Effector memory CD4-positive, alpha-beta T cell (primary cell): ENCODE results near the gene GH1.
"Not testable (repeated sequence)": the region's sequence is repeated elsewhere in the genome, so short reads cannot be mapped to it uniquely, and the experiment has no call there.

Source experiments
- DNase-seq, 3 donors: peaks; one replicate each; pipeline ENCODE4 v3.0.0-alpha.2; 2020
- H3K27ac ChIP-seq: 2 replicates; pipeline ENCODE4 v1.7.0; 2013; ENCODE audit warnings: mild to moderate bottlenecking, low read length, moderate library complexity; ENCODE audit not compliant: insufficient read depth, poor library complexity, severe bottlenecking
- H3K27me3 ChIP-seq: replicated peaks from 2 replicates; pipeline ENCODE4 v1.7.0; 2013; ENCODE audit warnings: mild to moderate bottlenecking, low read length; ENCODE audit not compliant: insufficient read depth, control insufficient read depth, poor library complexity, severe bottlenecking
- H3K36me3 ChIP-seq: 2 replicates; pipeline ENCODE4 v1.7.0; 2013; ENCODE audit warnings: mild to moderate bottlenecking, low read length, moderate library complexity; ENCODE audit not compliant: control insufficient read depth, insufficient read depth
- H3K4me1 ChIP-seq: 2 replicates; pipeline ENCODE4 v1.7.0; 2013; ENCODE audit warnings: low read length, mild to moderate bottlenecking; ENCODE audit not compliant: control insufficient read depth, insufficient read depth, poor library complexity, severe bottlenecking
- H3K4me3 ChIP-seq: 2 replicates; pipeline ENCODE4 v1.7.0; 2013; ENCODE audit warnings: low read length, low read depth, mild to moderate bottlenecking; ENCODE audit not compliant: insufficient read depth, poor library complexity, severe bottlenecking
- H3K9me3 ChIP-seq: 2 replicates; pipeline ENCODE4 v1.7.0; 2013; ENCODE audit warnings: mild to moderate bottlenecking, low read length, moderate library complexity; ENCODE audit not compliant: control insufficient read depth

The GH1 gene

DNA sequence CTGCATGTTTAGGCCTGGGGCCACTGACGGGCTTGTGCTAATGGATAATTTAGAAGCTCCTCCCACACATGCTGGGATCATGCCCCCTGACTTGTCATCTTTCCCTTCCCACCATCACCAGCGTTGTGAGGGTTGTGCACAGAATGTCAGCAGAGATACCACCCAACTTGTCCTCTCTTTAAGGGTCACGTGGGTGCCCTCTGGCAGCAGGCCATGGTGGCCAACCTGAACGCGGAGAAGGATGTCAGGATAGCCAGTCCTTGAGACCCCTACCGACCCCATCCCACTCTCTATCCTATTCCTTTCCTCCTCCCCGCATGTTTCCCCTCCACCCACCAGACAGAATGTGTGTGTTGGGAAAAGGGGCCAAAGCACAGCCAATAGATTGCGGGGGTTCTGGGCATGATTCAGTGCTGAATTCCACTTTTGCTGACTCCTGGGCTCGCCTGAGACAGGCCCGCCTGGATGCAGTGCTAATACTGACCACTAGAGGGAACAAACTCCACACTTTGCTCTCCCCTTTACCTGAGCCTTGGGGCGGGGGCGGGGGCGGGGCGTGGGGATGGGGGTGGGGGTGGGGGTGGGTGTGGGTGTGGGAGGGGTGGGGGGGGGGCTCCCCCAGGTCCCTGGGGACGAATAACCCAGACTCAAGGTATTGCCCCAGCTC lies 36.6 kb downstream of the GH1 start, which contains the start of gene GH2:
Gene GH2, minus strand, starts transcription at position 10 of the 667 bp plus-strand sequence. CDS start 143 bp downstream, outside the sequence.
- Histone ChIP-seq H3K27me3 (no peaks in the 10 kb centered on the region), H3K4me3 (no peak within 1 kb of the TSS), H3K27ac (no peak within 1 kb of the TSS), H3K4me1 (no peaks in the 10 kb centered on the region), H3K36me3 (no peaks in the 10 kb centered on the region), H3K9me3 (no peaks in the 10 kb centered on the region)
- DNase-seq: peak; percentile 17 to 42 (median 23)

DNA sequence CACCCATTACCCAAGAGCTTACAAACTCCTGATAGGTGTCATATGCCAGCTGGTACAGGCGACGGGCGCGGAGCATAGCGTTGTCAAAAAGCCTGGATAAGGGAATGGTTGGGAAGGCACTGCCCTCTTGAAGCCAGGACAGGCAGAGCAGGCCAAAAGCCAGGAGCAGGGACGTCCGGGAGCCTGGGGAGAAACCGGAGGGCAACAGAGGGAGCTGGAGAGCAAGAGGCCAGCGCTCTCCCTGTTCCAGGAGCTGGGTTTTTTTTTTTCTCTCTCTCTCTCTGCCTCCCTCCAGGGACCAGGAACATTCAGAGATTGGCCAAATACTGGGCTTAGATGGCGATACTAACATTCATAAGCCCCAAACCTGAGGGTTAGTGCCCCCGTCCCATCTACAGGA lies 37.3 kb downstream of the GH1 start:
- H3K4me1 ChIP-seq, H3K36me3 ChIP-seq, DNase-seq, H3K27ac ChIP-seq, H3K27me3 ChIP-seq, H3K4me3 ChIP-seq, H3K9me3 ChIP-seq: not testable (repeated sequence)

DNA sequence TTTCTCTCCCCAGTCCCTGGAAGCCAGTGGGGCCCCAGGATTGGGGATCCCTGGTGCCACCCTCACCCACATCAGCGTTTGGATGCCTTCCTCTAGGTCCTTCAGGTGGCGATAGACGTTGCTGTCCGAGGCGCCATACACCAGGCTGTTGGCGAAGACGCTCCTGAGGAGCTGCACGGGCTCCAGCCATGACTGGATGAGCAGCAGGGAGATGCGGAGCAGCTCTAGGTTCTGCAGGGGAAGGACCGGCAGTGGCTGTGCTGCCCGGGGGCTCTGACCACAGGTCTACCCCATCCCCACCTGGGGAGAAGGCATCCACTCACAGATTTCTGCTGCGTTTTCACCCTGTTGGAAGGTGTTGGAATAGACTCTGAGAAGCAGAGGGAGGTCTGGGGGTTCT lies 37.9 kb downstream of the GH1 start:
- Histone ChIP-seq H3K4me3 (no peak overlapping the region), H3K9me3 (no peaks in the 10 kb centered on the region), H3K36me3 (no peaks in the 10 kb centered on the region), H3K4me1 (no peaks in the 10 kb centered on the region), H3K27ac (no peak overlapping the region), H3K27me3 (no peaks in the 10 kb centered on the region)
- DNase-seq: no peak

DNA sequence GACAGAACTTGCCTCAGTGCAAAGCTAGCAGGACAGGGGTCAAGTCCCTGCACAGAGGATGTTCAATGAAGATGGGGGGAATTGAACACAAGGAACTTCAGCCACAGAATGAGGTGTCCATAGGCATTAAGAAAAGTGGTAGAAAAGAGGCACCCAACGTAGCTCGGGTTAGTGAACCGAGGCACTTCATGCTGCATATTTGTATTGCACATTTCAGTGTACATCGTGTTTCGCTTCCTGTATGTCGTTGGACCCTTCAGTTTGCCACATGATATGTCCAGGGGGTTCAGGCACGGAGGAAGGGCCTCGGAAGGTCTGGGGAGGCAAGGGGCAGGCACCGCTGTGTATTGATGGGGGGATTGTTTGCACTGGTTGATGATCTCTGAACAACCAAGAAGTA lies 40.2 kb downstream of the GH1 start:
- not testable (repeated sequence) for DNase-seq, H3K27ac ChIP-seq, H3K4me1 ChIP-seq, H3K9me3 ChIP-seq, H3K36me3 ChIP-seq, H3K27me3 ChIP-seq, H3K4me3 ChIP-seq

DNA sequence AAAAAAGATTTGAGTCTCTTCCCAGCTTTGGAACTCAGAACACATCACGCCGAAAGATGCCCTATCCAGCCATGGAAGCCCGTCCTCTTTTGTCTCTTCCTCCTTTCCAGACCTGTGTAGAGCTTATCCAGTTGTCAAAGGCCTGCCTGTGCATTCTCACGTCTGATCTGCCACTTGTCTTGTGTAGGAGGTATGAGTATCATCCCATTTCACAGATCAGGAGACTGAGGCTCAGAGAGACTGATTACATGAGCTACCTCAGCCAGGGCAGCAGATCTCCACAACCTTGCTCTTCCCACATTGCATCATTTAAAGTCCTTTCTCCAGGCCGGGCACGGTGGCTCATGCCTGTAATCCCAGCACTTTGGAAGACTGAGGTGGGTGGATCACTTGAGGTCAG lies 43.9 kb downstream of the GH1 start:
- H3K27ac ChIP-seq, H3K36me3 ChIP-seq, H3K27me3 ChIP-seq, DNase-seq, H3K9me3 ChIP-seq, H3K4me1 ChIP-seq, H3K4me3 ChIP-seq: not testable (repeated sequence)

DNA sequence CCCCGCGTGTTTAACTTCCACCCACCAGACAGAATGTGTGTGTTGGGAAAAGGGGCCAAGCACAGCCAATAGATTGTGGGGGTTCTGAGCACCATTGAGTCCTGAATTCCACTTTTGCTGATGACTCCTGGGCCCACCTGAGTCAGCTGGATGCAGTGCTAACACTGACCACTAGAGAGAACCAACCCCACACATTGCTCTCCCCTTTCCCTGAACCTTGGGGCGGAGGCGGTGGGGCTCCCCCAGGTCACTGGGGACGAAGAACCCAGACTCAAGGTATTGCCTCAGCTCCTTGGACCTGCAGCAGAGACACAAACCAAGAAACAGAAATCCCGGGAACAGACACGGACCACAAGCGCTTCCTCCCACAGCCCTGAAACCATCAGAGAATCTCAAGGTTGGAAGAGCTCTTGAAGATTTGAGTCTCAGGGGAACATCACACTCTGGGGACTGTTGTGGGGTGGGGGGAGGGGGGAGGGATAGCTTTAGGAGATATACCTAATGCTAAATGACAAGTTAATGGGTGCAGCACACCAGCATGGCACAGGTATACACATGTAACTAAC lies 44.5 kb downstream of the GH1 start:
- not testable (repeated sequence) for H3K4me1 ChIP-seq, H3K9me3 ChIP-seq, H3K27ac ChIP-seq, H3K27me3 ChIP-seq, H3K4me3 ChIP-seq, DNase-seq, H3K36me3 ChIP-seq

DNA sequence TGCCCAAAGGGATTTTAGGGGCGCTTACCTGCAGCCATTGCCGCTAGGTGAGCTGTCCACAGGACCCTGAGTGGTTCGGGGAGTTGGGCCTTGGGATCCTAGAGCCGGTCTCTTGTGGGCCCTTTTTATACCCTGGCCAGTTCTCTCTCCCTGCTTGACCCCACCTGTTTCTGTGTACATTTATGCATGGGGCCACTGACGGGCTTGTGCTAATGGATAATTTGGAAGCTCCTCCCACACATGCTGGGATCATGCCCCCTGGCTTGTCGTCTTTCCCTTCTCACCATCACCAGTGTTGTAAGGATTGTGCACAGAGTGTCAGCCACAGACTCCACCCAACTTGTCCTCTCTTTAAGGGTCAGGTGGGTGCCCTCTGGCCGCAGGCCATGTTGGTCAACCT lies 45.1 kb downstream of the GH1 start, which contains the start of gene CSH2:
Gene CSH2, minus strand, starts transcription at position 101 of the 400 bp plus-strand sequence. Its CDS starts 63 bp downstream, at position 38.
- not testable (repeated sequence) for H3K36me3 ChIP-seq, DNase-seq, H3K27ac ChIP-seq, H3K9me3 ChIP-seq, H3K27me3 ChIP-seq, H3K4me1 ChIP-seq, H3K4me3 ChIP-seq

DNA sequence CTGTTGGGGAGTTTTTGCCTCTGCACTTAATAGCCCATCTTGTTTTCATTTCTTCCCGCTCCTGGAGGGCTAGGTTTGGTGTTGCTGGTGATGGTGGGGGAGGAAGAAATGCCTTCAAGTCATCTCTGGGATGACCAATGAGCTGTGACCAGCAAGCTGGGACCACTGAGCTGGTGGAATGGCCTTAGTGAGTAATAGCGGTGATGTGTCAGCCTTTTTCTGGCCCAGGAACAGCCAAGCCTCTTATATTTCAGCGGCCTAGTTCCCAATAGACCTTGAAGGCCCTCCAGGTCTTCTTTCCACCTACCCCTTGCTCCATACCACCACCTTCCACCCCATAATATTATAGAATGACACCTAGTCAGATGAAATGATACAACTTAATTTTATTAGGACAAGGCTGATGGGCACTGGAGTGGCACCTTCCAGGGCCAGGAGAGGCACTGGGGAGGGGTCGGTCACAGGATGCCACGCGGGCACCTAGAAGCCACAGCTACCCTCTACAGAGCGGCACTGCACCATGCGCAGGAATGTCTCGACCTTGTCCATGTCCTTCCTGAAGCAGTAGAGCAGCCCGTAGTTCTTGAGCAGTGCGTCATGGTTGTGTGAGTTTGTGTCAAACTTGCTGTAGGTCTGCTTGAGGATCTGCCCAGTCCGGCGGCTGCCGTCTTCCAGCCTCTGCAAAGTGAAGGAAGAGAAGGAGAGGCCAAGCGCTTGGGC lies 46.8 kb downstream of the GH1 start:
- not testable (repeated sequence) for H3K9me3 ChIP-seq, H3K27me3 ChIP-seq, H3K4me1 ChIP-seq, H3K27ac ChIP-seq, DNase-seq, H3K4me3 ChIP-seq, H3K36me3 ChIP-seq

DNA sequence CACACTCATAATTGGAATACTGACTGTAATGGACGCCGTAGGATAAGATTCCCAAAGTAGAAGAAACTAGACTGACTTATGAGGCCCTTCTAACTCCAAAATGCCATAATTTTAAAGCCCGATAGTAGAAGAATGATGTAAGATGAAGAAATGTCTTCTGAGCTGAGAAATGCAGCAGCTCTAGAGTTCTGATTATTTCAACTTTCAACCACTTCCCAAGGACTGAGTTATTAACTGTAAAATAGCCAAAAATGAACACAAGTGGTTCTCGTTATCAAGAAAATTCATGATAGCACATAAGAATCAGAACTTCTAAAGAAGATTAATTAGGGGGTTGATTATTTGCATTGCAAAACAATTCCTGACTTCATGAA lies 48.4 kb downstream of the GH1 start:
- H3K4me1 ChIP-seq, H3K27me3 ChIP-seq, H3K27ac ChIP-seq, H3K4me3 ChIP-seq, H3K36me3 ChIP-seq, H3K9me3 ChIP-seq, DNase-seq: not testable (repeated sequence)
